ENCODE data around the gene ZNF148.

- TF ChIP-seq, protein P1, sequence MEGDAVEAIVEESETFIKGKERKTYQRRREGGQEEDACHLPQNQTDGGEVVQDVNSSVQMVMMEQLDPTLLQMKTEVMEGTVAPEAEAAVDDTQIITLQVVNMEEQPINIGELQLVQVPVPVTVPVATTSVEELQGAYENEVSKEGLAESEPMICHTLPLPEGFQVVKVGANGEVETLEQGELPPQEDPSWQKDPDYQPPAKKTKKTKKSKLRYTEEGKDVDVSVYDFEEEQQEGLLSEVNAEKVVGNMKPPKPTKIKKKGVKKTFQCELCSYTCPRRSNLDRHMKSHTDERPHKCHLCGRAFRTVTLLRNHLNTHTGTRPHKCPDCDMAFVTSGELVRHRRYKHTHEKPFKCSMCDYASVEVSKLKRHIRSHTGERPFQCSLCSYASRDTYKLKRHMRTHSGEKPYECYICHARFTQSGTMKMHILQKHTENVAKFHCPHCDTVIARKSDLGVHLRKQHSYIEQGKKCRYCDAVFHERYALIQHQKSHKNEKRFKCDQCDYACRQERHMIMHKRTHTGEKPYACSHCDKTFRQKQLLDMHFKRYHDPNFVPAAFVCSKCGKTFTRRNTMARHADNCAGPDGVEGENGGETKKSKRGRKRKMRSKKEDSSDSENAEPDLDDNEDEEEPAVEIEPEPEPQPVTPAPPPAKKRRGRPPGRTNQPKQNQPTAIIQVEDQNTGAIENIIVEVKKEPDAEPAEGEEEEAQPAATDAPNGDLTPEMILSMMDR (IDR thresholded peaks at IDR 0.05): no peak
- TF ChIP-seq POLR2A (IDR thresholded peaks at IDR 0.05): no peak
Observed at GRCh38 chr3:125186800-125187598, 188.1 kb downstream of the ZNF148 start.
